Astrocyte of the cerebellum (primary cell): ENCODE data around the gene CUL1.

Source experiments
- DNase-seq: peaks from one replicate; pipeline ENCODE4 v3.0.0-alpha.2; 2011; ENCODE audit warnings: low read depth
- H3K4me3 ChIP-seq: 2 replicates; pipeline ENCODE4 v1.5.1; 2011; ENCODE audit warnings: mild to moderate bottlenecking, low read depth, low read length, moderate library complexity
- in situ Hi-C: cut with HindIII; loops from 2 replicates; pipeline ENCODE4 v1.10.0; 2017; ENCODE audit warnings: low sequenced_read_pairs
- TF ChIP-seq, protein P1 (sequence below): IDR thresholded peaks from 2 replicates; pipeline ENCODE4 v1.5.1; 2012; ENCODE audit warnings: low read length, low read depth, moderate library complexity, mild to moderate bottlenecking; ENCODE audit errors: missing control alignments

The CUL1 gene

DNA sequence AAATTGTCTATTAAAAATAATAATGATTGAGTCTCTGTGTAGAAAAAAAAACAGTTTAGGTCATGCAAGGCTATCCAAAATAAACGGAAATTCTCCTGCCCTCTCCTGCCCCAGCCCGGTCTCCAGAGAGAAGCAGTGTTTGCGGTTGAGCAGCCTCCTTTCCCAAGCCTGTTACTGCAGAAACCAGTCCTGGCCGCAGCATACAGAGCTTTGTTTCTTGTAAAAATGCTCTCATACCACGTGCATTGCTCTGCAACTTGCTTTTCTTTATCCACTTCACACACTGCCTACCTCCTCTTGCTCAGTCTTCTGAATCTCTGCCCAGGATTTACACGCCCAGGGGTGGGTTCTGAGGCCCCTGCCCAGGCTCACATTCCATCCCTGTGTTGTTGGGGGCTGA lies 34.4 kb upstream of the CUL1 start:
- TF ChIP-seq, protein P1, sequence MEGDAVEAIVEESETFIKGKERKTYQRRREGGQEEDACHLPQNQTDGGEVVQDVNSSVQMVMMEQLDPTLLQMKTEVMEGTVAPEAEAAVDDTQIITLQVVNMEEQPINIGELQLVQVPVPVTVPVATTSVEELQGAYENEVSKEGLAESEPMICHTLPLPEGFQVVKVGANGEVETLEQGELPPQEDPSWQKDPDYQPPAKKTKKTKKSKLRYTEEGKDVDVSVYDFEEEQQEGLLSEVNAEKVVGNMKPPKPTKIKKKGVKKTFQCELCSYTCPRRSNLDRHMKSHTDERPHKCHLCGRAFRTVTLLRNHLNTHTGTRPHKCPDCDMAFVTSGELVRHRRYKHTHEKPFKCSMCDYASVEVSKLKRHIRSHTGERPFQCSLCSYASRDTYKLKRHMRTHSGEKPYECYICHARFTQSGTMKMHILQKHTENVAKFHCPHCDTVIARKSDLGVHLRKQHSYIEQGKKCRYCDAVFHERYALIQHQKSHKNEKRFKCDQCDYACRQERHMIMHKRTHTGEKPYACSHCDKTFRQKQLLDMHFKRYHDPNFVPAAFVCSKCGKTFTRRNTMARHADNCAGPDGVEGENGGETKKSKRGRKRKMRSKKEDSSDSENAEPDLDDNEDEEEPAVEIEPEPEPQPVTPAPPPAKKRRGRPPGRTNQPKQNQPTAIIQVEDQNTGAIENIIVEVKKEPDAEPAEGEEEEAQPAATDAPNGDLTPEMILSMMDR: no peak
- in situ Hi-C loops: no loop called here
- peak; percentile 53 for DNase-seq
- H3K4me3 ChIP-seq: no peak overlapping the region

DNA sequence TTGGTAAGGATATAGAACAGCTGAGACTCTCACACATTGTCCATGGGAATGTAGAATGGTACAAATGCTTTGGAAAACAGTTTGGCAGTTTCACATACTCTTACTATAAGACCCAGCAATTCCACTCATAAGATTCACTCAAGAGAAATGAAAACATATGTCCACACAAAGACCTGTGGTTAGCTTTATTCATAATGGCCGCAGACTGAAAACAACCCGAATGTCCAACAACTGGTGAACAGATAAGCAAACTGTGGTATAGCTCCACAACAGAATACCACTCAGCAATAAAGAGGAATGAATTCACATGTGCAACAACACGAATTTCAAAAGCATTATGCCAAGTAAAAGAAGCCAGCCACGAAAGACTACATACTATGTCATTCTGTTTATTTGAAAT lies 33.5 kb upstream of the CUL1 start:
- TF ChIP-seq, protein P1: no peak
- no peak overlapping the region for H3K4me3 ChIP-seq
- in situ Hi-C loops: no loop called here
- DNase-seq: no peak

DNA sequence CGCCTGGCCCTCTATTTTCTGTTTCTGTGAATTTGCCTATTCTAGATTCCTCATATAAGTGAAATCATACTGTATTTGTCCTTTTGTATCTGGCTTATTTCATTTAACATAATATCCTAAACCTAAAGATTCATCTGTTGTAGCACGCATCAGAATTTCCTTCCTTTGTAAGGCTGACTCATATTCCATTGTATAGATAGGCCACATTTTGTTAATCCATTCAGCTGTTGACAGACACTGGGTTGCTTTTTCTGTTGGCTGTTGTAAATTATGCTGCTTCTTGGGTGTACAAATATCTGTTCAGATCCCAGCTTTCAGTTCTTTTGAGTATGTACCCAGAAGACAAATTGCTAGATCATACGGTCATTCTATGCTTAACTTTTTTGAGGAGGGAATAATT lies 28.8 kb upstream of the CUL1 start:
- DNase-seq: no peak
- TF ChIP-seq, protein P1: no peak
- in situ Hi-C loops: no loop called here
- no peak overlapping the region for H3K4me3 ChIP-seq

DNA sequence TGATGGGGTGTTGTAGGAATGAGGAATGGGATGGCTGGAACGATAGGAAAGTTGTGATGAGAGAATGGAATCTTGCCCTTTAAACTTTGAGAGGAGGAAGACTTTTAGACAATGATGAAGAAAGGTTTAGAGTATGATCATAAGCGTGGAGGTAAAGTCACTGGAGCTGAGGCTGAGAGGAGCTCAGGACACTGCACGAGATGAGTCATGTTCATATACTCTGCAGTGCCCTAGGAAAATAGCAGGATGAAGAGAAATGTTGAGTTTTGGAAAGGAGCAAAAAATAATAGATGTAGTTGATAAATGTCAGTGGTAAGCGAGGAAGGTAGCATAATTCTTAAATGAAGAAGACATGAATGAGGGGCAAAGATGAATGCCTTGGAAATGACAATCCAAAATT lies 28.3 kb upstream of the CUL1 start:
- TF ChIP-seq, protein P1: no peak
- no peak for DNase-seq
- no peak overlapping the region for H3K4me3 ChIP-seq
- in situ Hi-C loops: no loop called here

DNA sequence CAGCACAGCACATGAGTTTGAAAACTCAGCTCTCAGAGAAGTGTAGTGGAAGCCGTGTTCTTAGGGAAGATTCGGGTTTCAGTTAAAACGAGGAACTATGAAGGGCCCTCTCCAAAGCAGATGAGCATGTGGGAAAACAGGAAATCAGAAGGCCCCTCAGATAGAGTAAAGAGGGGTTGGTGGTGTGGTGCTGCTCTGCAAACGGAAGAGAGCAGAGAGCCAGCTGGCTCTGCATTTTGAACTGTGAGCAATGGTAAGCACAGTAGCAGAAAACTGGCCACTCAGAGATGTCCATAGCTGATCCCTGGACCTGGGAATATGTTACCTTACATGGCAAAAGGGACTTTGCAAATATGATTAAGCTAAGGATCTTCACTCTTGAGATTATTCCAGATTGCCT lies 27.9 kb upstream of the CUL1 start:
- TF ChIP-seq, protein P1: no peak

DNA sequence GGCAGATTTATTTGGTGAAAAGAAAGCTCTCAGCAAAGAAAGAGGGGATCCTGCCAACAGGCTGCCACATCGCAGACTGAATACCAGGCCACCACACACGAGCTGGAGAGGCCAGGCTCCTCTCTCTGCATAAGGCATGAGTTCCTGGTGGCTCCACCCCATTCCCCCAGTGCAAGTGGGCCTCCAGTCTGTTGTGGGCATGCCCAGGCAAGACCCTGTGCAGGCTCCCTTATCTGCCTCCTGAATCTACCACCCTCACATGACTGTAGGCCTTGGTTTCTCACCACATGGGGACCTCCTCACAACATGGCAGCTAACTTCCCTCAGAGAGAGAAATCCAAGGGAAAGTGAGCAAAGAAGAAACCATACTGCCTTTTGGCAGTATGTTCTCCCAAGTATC lies 26.7 kb upstream of the CUL1 start:
- DNase-seq: no peak
- in situ Hi-C loops: no loop called here
- no peak overlapping the region for H3K4me3 ChIP-seq
- TF ChIP-seq, protein P1: no peak

More for the DNA sequence above, 27.9 kb upstream of the CUL1 start:
- no peak for DNase-seq
- in situ Hi-C loops: no loop called here
- H3K4me3 ChIP-seq: no peak overlapping the region

DNA sequence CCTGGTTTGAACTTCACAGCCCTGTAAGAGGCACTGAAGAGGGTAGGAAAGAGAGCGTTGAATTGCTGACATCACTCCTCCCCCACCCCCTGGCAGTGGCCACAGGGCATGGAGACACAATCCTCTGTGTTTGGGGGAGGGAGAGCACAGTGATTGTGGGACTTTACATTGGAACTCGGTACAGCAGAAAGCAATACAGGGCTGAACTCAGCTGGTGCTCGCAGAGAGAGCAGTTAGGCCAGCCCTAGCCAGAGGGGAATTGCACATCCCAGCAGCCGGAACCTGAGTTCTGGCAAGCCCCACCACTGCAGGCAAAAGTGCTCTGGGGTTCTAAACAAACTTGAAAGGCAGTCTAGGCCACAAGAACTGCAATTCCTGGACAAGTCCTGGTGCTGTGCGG lies 24.0 kb upstream of the CUL1 start:
- in situ Hi-C loops: no loop called here
- TF ChIP-seq, protein P1: no peak
- no peak for DNase-seq
- no peak overlapping the region for H3K4me3 ChIP-seq
